Keratinocyte (primary cell): ENCODE results near the gene CORO1A. TPM values are rescaled to one million over a fixed set of nuclear protein-coding genes. Genes with fewer than 3 reads are reported as not detected.
"Not testable (repeated sequence)": the region's sequence is repeated elsewhere in the genome, so short reads cannot be mapped to it uniquely, and the experiment has no call there.

ENCODE experiments used
- DNase-seq: peaks from one replicate; pipeline ENCODE4 v3.0.0-alpha.2; 2011; ENCODE audit warnings: low read depth, missing footprints, low spot score
- FAIRE-seq: peaks from 2 replicates; lab custom pipeline; 2011; peaks lifted over from hg19 to GRCh38; lab: Jason Lieb, UNC
- H2AFZ ChIP-seq: 2 replicates; pipeline ENCODE4 v1.6.0; 2012; ENCODE audit warnings: low read length, control low read depth, inconsistent platforms; ENCODE audit not compliant: control insufficient read depth
- H3K27ac ChIP-seq: 2 replicates; pipeline ENCODE4 v1.5.1; 2011; ENCODE audit warnings: low read length; ENCODE audit not compliant: control insufficient read depth, insufficient read depth
- H3K27me3 ChIP-seq: 3 replicates; pipeline ENCODE4 v1.6.0; 2011; ENCODE audit warnings: low read length; ENCODE audit not compliant: control insufficient read depth, insufficient read depth; ENCODE audit errors: extremely low read depth
- H3K36me3 ChIP-seq, 2 experiments: 2 replicates in 1 of 2; 3 replicates in 1 of 2; pipeline ENCODE4 v1.5.1; 2011; ENCODE audit warnings: low read length in 2 of 2, mild to moderate bottlenecking in 1 of 2; ENCODE audit not compliant: control insufficient read depth in 2 of 2, insufficient read depth in 2 of 2; ENCODE audit errors: extremely low read depth in 1 of 2
- H3K4me1 ChIP-seq: 3 replicates; pipeline ENCODE4 v1.5.1; 2011; ENCODE audit warnings: low read length; ENCODE audit not compliant: control insufficient read depth, insufficient read depth; ENCODE audit errors: extremely low read depth
- H3K4me2 ChIP-seq: 3 replicates; pipeline ENCODE4 v1.6.0; 2011; ENCODE audit warnings: low read depth, low read length; ENCODE audit not compliant: control insufficient read depth, insufficient read depth; ENCODE audit errors: extremely low read depth
- H3K4me3 ChIP-seq, 3 experiments: fragments of 200-600 bp in 1 of 3; sonication (generic) in 1 of 3; 2 replicates in 2 of 3; 3 replicates in 1 of 3; pipeline ENCODE4 v1.5.1; 2011 to 2016; ENCODE audit warnings: low read length in 3 of 3, mild to moderate bottlenecking in 3 of 3, control low read depth in 2 of 3, inconsistent platforms in 1 of 3, low read depth in 1 of 3, mixed read lengths in 1 of 3, mixed run types in 1 of 3, moderate library complexity in 1 of 3; ENCODE audit not compliant: control insufficient read depth in 2 of 3, insufficient read depth in 2 of 3; ENCODE audit errors: extremely low read depth in 1 of 3
- H3K79me2 ChIP-seq: 2 replicates; pipeline ENCODE4 v1.6.0; 2012; ENCODE audit warnings: low read length; ENCODE audit not compliant: control insufficient read depth, insufficient read depth
- H3K9ac ChIP-seq: 3 replicates; pipeline ENCODE4 v1.6.0; 2011; ENCODE audit warnings: low read length; ENCODE audit not compliant: control insufficient read depth, insufficient read depth; ENCODE audit errors: extremely low read depth
- H3K9me1 ChIP-seq: 3 replicates; pipeline ENCODE4 v1.6.0; 2011; ENCODE audit warnings: low read length; ENCODE audit not compliant: control insufficient read depth, insufficient read depth; ENCODE audit errors: extremely low read depth
- H3K9me3 ChIP-seq: 2 replicates; pipeline ENCODE4 v1.5.1; 2012; ENCODE audit warnings: low read depth, low read length; ENCODE audit not compliant: control insufficient read depth
- H4K20me1 ChIP-seq: 3 replicates; pipeline ENCODE4 v1.6.0; 2011; ENCODE audit warnings: low read length; ENCODE audit not compliant: control insufficient read depth, insufficient read depth; ENCODE audit errors: extremely low read depth
- dilution Hi-C: fragments of 300-500 bp; cut with MboI; formaldehyde crosslinking; loops from one replicate; pipeline ENCODE4 v1.7.0; 2020; ENCODE audit warnings: low sequenced_read_pairs; ENCODE audit not compliant: extremely low pct_ligation_motif_present
- polyA plus RNA-seq, 5 experiments: library from polyadenylated mRNA; depleted of rRNA in 3 of 5; stranded (reverse) in 3 of 5; stranded (forward) in 1 of 5; unstranded in 1 of 5; fragments of >200 nt; gene quantifications; 1 replicate in 1 of 5; 2 replicates in 3 of 5; 3 replicates in 1 of 5; pipeline versions ENCODE4 v1.2.1 to v1.2.3, GENCODE V29; 2011 to 2012; ENCODE audit warnings: missing spikeins in 2 of 5, low read depth in 1 of 5, low replicate concordance in 1 of 5

Gene CORO1A
- polyA plus RNA-seq, 1 donor (not counting 4 experiments of a cell fraction or from before 2014, with no cell fraction given), result 2.8 TPM

DNA sequence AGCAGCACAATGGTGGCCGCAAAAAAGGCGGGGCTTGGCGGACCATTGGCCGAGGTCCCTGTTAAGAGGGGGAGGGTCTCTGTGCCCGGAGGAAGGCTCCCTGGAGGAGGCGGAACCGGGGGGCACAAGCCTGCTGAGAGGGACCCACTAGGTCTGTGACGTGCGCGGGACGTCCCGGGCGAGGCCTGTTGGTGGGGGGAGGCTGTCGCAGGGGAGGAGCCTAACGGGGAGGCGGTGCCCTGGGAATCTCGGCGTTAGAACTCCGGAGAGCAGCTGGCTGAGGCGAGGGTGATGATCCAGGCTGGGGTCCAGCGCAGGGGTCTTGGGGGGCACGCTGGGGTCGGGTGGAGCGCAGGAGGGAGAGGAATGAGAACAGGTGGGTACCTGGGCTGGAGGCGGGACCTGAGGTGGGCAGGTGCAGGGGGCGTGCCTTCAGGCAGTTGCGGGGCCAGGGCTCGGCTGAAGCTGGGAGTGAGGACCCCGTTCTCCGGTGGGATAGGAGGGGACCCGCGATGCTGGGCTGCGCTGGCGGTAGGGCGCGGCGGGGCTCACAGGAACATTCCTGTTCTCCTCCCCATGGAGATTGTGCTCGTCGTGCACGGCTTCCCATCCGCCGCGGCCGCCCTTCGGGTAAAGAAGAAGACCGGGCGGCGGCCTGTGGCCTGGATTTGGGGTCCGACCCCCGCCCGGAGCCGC, 22.3 kb downstream of the CORO1A start:
- H3K36me3 ChIP-seq, H2AFZ ChIP-seq, H3K27me3 ChIP-seq, H3K27ac ChIP-seq, FAIRE-seq, H3K4me1 ChIP-seq, H3K9me3 ChIP-seq, H3K9ac ChIP-seq, DNase-seq, H4K20me1 ChIP-seq, H3K79me2 ChIP-seq, H3K9me1 ChIP-seq, dilution Hi-C loops: not testable (repeated sequence)
- H3K4me2 ChIP-seq, result peak overlapping the region; percentile 20
- peak overlapping the region in 1 of 3 experiments; percentile 24 for H3K4me3 ChIP-seq

DNA sequence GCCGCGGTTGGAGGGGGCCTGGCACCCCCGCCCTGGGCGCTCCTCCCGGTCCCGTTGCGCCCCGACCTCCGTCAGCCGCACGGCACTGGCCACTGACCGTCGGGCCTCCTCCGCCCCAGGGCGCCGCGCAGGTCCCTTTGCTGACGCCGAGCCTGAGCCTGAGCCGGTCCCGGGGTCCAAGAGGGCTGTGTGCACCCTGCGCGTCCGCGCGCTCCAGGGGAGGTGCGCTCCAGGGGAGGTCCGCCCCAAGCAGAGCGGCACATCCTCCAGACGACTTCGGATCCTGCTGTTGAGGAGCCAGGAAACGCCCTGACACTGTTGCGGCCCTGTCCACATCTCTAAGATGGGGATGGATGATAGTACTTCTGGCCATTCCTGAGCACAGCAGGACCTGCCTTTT, 22.9 kb downstream of the CORO1A start:
- H3K9ac ChIP-seq, H3K4me1 ChIP-seq, H3K27ac ChIP-seq, H3K27me3 ChIP-seq, dilution Hi-C loops, FAIRE-seq, H3K36me3 ChIP-seq, H2AFZ ChIP-seq, H3K4me2 ChIP-seq, H3K79me2 ChIP-seq, H3K9me3 ChIP-seq, DNase-seq, H3K9me1 ChIP-seq, H4K20me1 ChIP-seq: not testable (repeated sequence)
- peak overlapping the region in 1 of 3 experiments; percentile 24 for H3K4me3 ChIP-seq

DNA sequence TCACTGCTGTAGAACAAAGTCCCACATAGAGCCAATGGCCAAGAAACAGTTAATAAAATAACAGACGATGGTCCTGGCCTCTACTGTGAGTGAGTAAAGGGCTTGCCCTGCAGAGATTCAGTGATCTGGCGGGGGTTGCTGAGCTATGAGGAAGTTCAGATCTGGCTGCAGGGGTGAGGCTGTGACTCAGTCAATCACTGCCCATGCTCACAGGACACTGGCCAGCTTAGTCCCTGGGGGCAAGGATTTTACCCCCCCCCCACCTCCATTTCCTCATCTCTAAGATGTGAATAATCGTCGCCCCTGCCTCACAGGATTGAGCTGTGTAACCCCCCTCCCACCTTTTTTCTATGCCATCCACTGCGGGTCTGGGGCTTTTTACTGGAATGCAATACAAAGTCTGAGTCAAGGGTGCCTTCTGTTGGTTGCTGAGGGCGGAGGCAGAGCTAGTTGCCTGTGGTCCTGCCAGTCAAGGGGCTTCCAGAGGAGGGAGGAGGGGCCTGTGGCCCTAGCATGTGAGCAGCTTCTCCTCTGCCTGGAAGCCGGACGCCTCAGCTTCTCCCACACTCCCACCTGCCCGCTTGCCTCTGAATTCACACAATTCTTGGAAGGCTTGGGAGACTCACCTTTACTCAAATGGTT, 23.8 kb downstream of the CORO1A start:
- DNase-seq, dilution Hi-C loops: not testable (repeated sequence)
- peak; percentile 71 for FAIRE-seq

DNA sequence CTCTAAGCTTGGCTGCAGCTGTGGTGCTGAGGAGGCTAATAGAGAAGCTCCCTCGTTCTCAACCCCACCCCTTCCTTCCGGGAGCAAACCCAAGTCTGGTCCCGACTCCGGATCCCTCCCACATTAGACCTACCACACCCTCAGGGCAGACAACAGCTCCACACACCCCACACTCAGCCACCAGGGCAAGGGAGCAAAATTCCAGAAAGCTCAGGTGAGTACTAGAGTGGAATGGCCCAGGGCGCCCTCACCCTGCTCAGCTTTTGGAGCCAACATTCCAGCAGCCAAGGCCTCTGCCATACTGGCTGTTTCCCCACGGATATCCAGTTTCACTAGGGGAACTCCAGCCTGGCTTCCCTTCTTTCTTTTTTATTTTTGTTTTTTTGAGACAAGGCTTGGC, 25.6 kb downstream of the CORO1A start:
- H3K9me3 ChIP-seq, H3K27ac ChIP-seq, H3K4me1 ChIP-seq, H3K4me3 ChIP-seq, H3K27me3 ChIP-seq, DNase-seq, H3K9me1 ChIP-seq, H2AFZ ChIP-seq, H3K79me2 ChIP-seq, dilution Hi-C loops, H4K20me1 ChIP-seq, H3K4me2 ChIP-seq, H3K36me3 ChIP-seq, H3K9ac ChIP-seq: not testable (repeated sequence)
- peak; percentile 91 for FAIRE-seq

More for the DNA sequence above, 23.8 kb downstream of the CORO1A start:
- not testable (repeated sequence) for H3K9me3 ChIP-seq, H2AFZ ChIP-seq, H3K4me3 ChIP-seq, H3K36me3 ChIP-seq, H3K27ac ChIP-seq, H3K9ac ChIP-seq, H4K20me1 ChIP-seq, H3K9me1 ChIP-seq, H3K79me2 ChIP-seq, H3K4me2 ChIP-seq, H3K27me3 ChIP-seq, H3K4me1 ChIP-seq

DNA sequence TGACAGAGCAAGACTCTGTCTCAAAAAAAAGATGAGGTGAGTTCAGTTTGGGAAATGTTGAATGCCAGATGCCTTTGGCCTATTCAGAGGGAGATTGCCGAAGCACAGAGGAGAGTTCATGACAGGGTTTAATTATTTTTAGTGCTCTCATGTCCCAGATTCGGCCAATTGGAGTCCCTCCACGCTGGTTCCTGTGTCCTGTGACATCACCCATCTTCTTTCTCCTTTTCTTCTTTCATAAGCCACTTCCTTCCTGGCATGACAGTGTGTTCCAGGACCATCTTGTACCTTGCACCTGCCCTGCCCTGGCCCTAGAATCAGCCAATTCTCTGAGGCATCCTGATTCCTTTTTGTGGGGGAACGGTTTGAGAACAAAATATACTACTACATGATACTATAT, 28.0 kb downstream of the CORO1A start:
- H3K9me3 ChIP-seq, H3K4me1 ChIP-seq, H3K9ac ChIP-seq, DNase-seq, H3K4me2 ChIP-seq, H4K20me1 ChIP-seq, FAIRE-seq, H3K27ac ChIP-seq, H2AFZ ChIP-seq, H3K27me3 ChIP-seq, H3K36me3 ChIP-seq, H3K79me2 ChIP-seq, H3K9me1 ChIP-seq, dilution Hi-C loops, H3K4me3 ChIP-seq: not testable (repeated sequence)
